Fibroblast of skin of right biceps (primary cell): ENCODE measurements around the gene MME.
"Not testable (repeated sequence)": the region's sequence is repeated elsewhere in the genome, so short reads cannot be mapped to it uniquely, and the experiment has no call there.

ENCODE experiments used
- DNase-seq: peaks from one replicate; pipeline ENCODE4 v3.0.0-alpha.2; 2013

Gene MME

GRCh38 chr3:155194973-155195957 is 115.1 kb downstream of the MME start:
- no peak for DNase-seq

GRCh38 chr3:155196131-155197021 is 116.3 kb downstream of the MME start:
- DNase-seq, result peak; percentile 6

GRCh38 chr3:155197786-155198185 is 117.7 kb downstream of the MME start:
- no peak for DNase-seq

- DNase-seq, result peak; percentile 72
Observed at GRCh38 chr3:155202626-155203025, 122.5 kb downstream of the MME start.

GRCh38 chr3:155204851-155205250 is 124.7 kb downstream of the MME start:
- no peak for DNase-seq

- DNase-seq, result no peak
Observed at GRCh38 chr3:155208183-155208800, 128.2 kb downstream of the MME start.

GRCh38 chr3:155210736-155211135 is 130.6 kb downstream of the MME start:
- DNase-seq, result no peak

- DNase-seq, result no peak
Observed at GRCh38 chr3:155211266-155211665, 131.1 kb downstream of the MME start.

GRCh38 chr3:155211940-155212339 is 131.8 kb downstream of the MME start:
- no peak for DNase-seq

- not testable (repeated sequence) for DNase-seq
Observed at GRCh38 chr3:155216007-155216406, 135.9 kb downstream of the MME start.

GRCh38 chr3:155217591-155217990 is 137.5 kb downstream of the MME start:
- DNase-seq, result peak; percentile 85

- peak; percentile 6 for DNase-seq
Observed at GRCh38 chr3:155218462-155218861, 138.3 kb downstream of the MME start.

GRCh38 chr3:155219106-155219505 is 139.0 kb downstream of the MME start:
- no peak for DNase-seq

- no peak for DNase-seq
Observed at GRCh38 chr3:155225417-155225816, 145.3 kb downstream of the MME start.

GRCh38 chr3:155227141-155227540 is 147.0 kb downstream of the MME start:
- no peak for DNase-seq

- no peak for DNase-seq
Observed at GRCh38 chr3:155228676-155229075, 148.6 kb downstream of the MME start.

GRCh38 chr3:155229086-155229485 is 149.0 kb downstream of the MME start:
- DNase-seq, result no peak

- DNase-seq, result peak; percentile 67
Observed at GRCh38 chr3:155230382-155230781, 150.3 kb downstream of the MME start.

GRCh38 chr3:155231792-155232191 is 151.7 kb downstream of the MME start:
- DNase-seq, result no peak

- peak; percentile 91 for DNase-seq
Observed at GRCh38 chr3:155232605-155233004, 152.5 kb downstream of the MME start.

- peak; percentile 84 for DNase-seq
Observed at GRCh38 chr3:155233213-155233612, 153.1 kb downstream of the MME start.
